Ascending aorta (tissue), 2 donors: ENCODE results near the gene OR5H2. TPM values are rescaled to one million over a fixed set of nuclear protein-coding genes. Genes with fewer than 3 reads are reported as not detected.

Source experiments
- DNase-seq, 2 donors: peaks; one replicate each; pipeline ENCODE4 v3.0.0-alpha.2; 2019; ENCODE audit warnings: low spot score in 2 of 2
- H3K27ac ChIP-seq, 2 donors: fragments of 200-600 bp; sonication (generic); one replicate each; pipeline ENCODE4 v1.5.1; 2016 to 2017; ENCODE audit warnings: mild to moderate bottlenecking in 1 of 2
- H3K27me3 ChIP-seq: fragments of 200-600 bp; sonication (generic); one replicate; pipeline ENCODE4 v1.5.1; 2017
- H3K36me3 ChIP-seq, 2 donors: fragments of 200-600 bp; sonication (generic); one replicate each; pipeline ENCODE4 v1.5.1; 2016
- H3K4me1 ChIP-seq, 2 donors: fragments of 200-600 bp; sonication (generic); one replicate each; pipeline ENCODE4 v1.5.1; 2016 to 2017; ENCODE audit warnings: mild to moderate bottlenecking in 1 of 2
- H3K4me3 ChIP-seq, 2 donors: fragments of 200-600 bp; sonication (generic); one replicate each; pipeline ENCODE4 v1.5.1; 2016 to 2017; ENCODE audit warnings: mild to moderate bottlenecking in 1 of 2
- H3K9me3 ChIP-seq, 2 donors: fragments of 200-600 bp; sonication (generic); one replicate each; pipeline ENCODE4 v1.5.1; 2016
- intact Hi-C: fragments of 100-400 bp; cut with DNase I; formaldehyde crosslinking; loops from one replicate; pipeline ENCODE4 v1.15.1; 2023
- total RNA-seq: library from RNA; depleted of rRNA; stranded (reverse); fragments of >200 nt; gene quantifications from one replicate; pipeline ENCODE4 v1.1.0, GENCODE V29; 2016
- TF ChIP-seq, protein P1 (sequence below), 3 experiments: fragments of 200-600 bp in 2 of 3; fragments of 450-650 bp in 1 of 3; sonication (generic) in 2 of 3; IDR thresholded peaks; one replicate each; pipeline ENCODE4 v1.5.1; 2016 to 2019; ENCODE audit warnings: antibody characterized with exemption in 3 of 3, mild to moderate bottlenecking in 1 of 3, moderate library complexity in 1 of 3

OR5H2 gene
- total RNA-seq, 1 donor from 2014 or later: not detected

DNA sequence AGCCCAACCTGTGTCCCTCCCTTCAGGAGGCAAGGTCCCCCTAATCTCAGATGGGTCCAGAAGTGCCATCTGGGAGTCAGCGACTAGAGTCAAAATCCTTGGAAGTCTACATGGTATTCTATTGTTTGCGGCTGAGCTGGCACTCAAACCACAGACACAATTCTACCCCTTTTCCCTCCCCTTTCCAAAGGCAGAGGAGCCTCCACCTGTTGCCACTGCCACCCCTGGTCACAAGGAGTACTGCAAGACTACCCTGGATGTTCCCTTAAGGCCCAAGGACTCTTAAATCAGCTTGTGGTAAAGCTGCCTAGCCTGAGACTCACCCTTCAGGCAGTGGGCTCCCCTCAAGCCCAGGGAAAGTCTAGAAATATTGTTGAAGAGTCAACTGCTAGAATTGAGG lies 22.6 kb upstream of the OR5H2 start:
- DNase-seq: no peak
- H3K9me3 ChIP-seq: no peaks in the 10 kb centered on the region
- intact Hi-C loops: no loop called here
- no peaks in the 10 kb centered on the region for H3K36me3 ChIP-seq
- TF ChIP-seq, protein P1, sequence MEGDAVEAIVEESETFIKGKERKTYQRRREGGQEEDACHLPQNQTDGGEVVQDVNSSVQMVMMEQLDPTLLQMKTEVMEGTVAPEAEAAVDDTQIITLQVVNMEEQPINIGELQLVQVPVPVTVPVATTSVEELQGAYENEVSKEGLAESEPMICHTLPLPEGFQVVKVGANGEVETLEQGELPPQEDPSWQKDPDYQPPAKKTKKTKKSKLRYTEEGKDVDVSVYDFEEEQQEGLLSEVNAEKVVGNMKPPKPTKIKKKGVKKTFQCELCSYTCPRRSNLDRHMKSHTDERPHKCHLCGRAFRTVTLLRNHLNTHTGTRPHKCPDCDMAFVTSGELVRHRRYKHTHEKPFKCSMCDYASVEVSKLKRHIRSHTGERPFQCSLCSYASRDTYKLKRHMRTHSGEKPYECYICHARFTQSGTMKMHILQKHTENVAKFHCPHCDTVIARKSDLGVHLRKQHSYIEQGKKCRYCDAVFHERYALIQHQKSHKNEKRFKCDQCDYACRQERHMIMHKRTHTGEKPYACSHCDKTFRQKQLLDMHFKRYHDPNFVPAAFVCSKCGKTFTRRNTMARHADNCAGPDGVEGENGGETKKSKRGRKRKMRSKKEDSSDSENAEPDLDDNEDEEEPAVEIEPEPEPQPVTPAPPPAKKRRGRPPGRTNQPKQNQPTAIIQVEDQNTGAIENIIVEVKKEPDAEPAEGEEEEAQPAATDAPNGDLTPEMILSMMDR (IDR thresholded peaks at IDR 0.05): no peak
- H3K27me3 ChIP-seq: no peaks in the 10 kb centered on the region
- H3K4me3 ChIP-seq: no peak overlapping the region
- no peak overlapping the region for H3K27ac ChIP-seq
- H3K4me1 ChIP-seq: no peaks in the 10 kb centered on the region

DNA sequence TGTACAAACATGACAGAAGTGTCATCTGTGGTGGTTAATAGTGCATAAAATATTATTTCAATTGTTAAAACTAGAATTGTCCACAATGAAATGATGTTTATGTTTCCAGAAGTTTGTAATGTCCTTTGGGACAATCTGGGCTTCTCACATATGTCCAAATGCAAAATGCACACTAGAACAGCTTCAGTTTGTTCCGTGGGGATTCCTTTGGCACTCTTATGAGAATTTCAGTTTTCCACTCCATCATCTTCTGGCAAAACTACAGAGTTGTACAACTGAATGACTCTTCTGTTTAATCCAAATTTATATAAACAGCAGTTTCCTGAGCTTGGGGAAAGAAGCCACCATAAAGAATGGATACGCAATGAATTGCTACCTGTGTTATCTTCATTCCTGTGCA lies 20.3 kb upstream of the OR5H2 start:
- DNase-seq: no peak
- Histone ChIP-seq H3K36me3 (no peaks in the 10 kb centered on the region), H3K4me3 (no peak overlapping the region), H3K9me3 (no peaks in the 10 kb centered on the region), H3K27ac (no peak overlapping the region), H3K4me1 (no peaks in the 10 kb centered on the region), H3K27me3 (no peaks in the 10 kb centered on the region)
- TF ChIP-seq, protein P1 (IDR thresholded peaks at IDR 0.05): no peak
- intact Hi-C loops: no loop called here

DNA sequence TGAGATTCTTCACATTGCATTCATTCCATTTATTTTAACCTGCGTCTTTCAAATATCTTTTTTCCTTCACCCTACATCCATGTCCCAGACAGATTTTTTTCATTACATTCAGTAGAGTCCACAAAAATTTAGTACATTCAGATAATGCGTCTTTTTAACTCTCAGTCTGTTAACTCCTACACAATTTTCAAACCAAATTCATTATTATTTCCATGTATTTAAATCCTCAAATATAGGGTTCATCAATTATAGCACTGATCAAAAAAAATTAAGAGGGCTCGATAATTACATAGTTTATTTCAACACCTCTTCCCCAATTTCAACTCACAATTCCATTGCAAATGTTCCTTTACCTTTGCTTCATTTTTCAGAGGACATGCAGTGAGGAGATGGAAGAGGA lies 18.4 kb upstream of the OR5H2 start, which contains the start of gene OR5H6:
OR5H6 (plus strand) TSS at position 301 of the 400 bp plus-strand sequence; CDS start at position 390, 89 bp downstream.
- H3K4me3 ChIP-seq: no peak within 1 kb of the TSS
- no peaks in the 10 kb centered on the region for H3K27me3 ChIP-seq
- DNase-seq: no peak
- H3K27ac ChIP-seq: no peak within 1 kb of the TSS
- TF ChIP-seq, protein P1 (IDR thresholded peaks at IDR 0.05): no peak
- no peaks in the 10 kb centered on the region for H3K4me1 ChIP-seq
- H3K9me3 ChIP-seq: no peaks in the 10 kb centered on the region
- no peaks in the 10 kb centered on the region for H3K36me3 ChIP-seq
- intact Hi-C loops: no loop called here

DNA sequence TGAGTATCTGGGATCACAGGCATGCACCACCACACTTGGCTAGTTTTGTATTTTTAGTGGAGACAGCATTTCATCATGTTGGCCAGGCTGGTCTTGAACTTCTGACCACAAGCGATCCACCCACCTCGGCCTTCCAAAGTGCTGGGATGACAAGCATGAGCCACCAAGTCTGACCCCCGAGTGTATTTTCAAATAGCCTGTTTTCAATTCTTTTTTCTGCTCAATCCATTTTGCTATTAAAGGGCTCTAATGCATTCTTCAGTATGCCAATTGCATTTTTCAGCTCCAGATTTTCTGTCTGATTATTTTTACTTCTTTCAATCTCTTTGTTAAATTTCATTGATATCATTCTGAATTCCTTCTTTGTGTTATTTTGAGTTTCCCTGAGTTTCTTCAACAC lies 12.5 kb upstream of the OR5H2 start:
- Histone ChIP-seq H3K9me3 (peaks cover 8 to 10% of the 10 kb centered on the region in 2 donors), H3K27ac (no peak overlapping the region), H3K4me3 (no peak overlapping the region), H3K4me1 (no peaks in the 10 kb centered on the region), H3K36me3 (no peaks in the 10 kb centered on the region), H3K27me3 (no peaks in the 10 kb centered on the region)
- DNase-seq: no peak
- TF ChIP-seq, protein P1 (IDR thresholded peaks at IDR 0.05): no peak
- intact Hi-C loops: no loop called here

DNA sequence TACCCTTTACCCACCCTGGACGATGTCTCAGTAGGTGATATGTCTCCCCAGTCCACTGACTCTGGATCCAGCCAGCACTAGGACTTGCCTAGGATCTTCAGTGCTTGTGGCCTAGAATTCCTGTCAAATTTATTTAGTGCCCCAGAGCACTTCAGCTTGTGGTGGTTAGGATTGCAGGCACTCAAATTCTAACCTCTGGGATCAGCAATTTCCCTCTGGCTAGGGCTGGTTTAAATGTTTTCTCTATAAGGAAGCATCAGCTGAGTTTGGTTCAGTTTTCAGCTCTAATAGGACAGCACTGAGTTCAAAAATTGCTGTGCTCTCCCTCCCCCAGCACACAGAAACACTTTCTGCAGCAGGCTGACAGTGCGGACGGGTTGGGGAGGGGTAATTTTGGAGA lies 10.2 kb upstream of the OR5H2 start:
- no peak overlapping the region for H3K27ac ChIP-seq
- no peak for DNase-seq
- intact Hi-C loops: no loop called here
- H3K4me1 ChIP-seq: no peaks in the 10 kb centered on the region
- H3K27me3 ChIP-seq: no peaks in the 10 kb centered on the region
- TF ChIP-seq, protein P1 (IDR thresholded peaks at IDR 0.05): no peak
- peaks cover 8 to 10% of the 10 kb centered on the region in 2 donors for H3K9me3 ChIP-seq
- H3K36me3 ChIP-seq: no peaks in the 10 kb centered on the region
- H3K4me3 ChIP-seq: no peak overlapping the region

DNA sequence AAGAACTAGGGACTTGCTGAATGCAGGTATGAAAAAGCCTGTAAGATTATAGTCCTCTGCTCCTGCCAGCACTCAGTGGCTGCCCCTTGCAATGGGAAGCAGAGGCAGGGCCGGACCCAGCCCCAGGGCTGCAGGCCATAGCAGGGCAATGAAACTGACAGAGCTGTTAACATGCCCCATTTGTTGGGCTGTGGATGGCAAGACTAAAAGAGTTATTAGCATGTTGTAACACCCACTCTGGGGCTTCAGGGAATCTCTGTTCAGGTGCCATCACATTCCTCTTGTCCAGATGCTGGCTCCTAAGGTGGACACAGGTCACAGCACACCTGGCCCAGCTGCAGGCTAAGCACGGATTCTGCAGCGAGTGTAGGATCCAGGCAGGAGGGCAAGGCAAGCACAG lies 7.4 kb upstream of the OR5H2 start:
- H3K27me3 ChIP-seq: no peaks in the 10 kb centered on the region
- no peak for DNase-seq
- peaks cover 6 to 8% of the 10 kb centered on the region in 2 donors for H3K9me3 ChIP-seq
- H3K36me3 ChIP-seq: no peaks in the 10 kb centered on the region
- intact Hi-C loops: no loop called here
- H3K27ac ChIP-seq: no peak overlapping the region
- H3K4me3 ChIP-seq: no peak overlapping the region
- H3K4me1 ChIP-seq: no peaks in the 10 kb centered on the region
- TF ChIP-seq, protein P1 (IDR thresholded peaks at IDR 0.05): no peak
